Activated CD4-positive, alpha-beta T cell treated with anti-CD3 and anti-CD28 coated beads for 48 hours (primary cell): ENCODE data around the gene LDLRAD4.
"Not testable (repeated sequence)": the region's sequence is repeated elsewhere in the genome, so short reads cannot be mapped to it uniquely, and the experiment has no call there.

ENCODE experiments used
- DNase-seq: peaks from one replicate; pipeline ENCODE4 v3.0.0-alpha.2; 2020

LDLRAD4 gene

DNA sequence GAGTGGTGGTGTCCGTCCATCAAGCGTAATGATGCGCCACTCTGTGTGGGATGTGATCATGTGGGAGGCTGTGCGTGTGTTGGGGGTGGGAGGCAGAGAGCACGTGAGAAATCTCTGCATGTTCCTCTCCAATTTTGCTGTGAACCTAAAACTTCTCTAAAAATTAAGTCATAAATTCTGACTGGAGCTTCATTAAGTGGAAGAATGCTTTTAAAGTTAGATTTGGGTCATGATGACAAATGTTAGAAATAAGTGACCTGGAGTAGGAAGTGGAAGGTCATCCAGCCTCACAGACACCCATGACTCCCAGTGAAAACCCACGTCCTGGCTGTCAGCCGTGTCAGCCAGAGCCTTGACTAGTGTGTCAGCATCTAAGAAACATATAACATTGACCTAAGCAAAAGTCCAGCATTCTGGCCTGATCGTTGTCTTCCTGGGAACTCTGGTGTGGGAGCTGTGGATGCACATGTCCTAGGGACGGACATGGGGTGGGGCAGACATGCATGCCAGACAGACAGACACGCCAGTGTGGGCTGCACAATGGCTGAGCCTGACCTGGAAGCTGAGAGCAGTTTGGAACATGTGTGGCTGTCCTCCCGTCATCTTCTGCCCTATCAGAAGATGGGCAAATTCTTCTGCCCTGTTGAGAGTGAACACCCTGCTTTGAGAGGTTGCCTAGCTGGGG lies 262.2 kb downstream of the LDLRAD4 start:
- DNase-seq, result no peak

DNA sequence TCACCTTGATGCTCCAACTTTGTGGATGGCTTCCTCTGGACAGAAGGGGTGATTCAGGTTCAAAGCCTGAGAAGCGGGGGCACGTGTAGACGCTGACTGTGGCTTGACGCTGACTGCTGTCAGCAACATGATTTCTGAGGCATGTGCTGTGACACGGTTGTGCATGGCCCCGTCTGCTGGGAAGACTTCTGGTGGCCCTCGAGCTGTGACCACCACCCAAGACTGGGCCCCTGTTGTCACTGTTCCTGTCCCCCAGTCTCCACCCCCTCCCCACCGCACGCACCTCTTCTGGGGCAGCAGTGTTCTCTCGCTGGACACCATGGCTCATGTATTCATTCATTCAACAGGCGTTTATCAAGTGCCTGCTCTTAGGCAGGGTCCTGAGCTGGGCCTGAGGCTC lies 262.8 kb downstream of the LDLRAD4 start:
- DNase-seq, result no peak

DNA sequence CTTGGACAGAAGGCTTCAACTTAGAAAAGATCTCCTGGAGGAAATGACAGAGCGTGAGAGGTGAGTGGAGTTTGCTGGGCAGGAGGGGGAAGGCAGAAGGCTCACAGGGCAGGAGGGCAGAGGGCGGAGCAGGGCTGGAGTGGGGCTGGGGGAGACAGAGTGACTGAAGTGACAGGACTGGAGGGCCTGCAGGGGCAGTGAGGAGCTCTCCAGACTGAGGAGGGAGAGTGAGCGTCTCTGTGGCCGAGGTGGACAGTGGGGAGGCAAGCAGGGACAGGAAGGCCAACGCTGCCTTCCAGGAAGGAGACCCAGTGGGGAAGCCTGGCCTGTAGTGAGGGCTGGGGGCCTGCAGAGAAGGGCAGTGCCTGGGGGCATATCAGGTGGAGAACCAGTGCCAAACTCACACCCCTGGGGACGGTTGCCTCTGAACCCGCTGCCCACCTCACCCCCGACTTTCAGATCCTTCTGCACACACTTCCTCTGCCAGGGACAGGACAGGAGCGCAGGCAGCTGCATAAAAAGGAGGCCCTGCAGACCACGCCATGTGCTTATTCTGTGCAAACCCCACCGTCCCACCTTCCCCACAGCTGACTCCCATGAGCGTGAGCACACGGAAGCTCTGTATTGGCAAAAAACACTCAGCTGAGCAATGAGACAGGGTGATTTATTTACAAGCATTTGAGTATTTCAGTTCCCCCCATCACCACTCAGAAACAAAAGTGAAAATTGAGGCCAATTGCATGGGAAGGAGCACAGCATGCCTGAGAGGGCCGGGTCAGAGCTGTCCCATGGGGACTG lies 263.5 kb downstream of the LDLRAD4 start:
- no peak for DNase-seq

DNA sequence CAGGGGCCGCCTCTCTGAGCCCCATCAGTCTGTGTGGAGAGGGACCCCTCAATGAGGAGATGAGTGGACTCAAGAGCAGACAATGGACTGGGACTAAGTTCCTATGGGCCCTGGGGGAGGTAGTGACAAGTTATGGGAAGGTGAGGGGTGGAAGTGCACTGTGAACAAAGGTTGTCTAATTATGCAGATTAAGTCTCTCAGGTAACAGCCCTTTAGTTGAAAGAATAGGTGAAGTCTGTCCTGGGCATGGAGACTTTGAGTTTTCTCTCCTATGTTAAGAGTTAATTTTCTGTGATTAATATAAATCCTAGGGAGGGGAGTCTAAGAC lies 264.0 kb downstream of the LDLRAD4 start:
- DNase-seq, result no peak

DNA sequence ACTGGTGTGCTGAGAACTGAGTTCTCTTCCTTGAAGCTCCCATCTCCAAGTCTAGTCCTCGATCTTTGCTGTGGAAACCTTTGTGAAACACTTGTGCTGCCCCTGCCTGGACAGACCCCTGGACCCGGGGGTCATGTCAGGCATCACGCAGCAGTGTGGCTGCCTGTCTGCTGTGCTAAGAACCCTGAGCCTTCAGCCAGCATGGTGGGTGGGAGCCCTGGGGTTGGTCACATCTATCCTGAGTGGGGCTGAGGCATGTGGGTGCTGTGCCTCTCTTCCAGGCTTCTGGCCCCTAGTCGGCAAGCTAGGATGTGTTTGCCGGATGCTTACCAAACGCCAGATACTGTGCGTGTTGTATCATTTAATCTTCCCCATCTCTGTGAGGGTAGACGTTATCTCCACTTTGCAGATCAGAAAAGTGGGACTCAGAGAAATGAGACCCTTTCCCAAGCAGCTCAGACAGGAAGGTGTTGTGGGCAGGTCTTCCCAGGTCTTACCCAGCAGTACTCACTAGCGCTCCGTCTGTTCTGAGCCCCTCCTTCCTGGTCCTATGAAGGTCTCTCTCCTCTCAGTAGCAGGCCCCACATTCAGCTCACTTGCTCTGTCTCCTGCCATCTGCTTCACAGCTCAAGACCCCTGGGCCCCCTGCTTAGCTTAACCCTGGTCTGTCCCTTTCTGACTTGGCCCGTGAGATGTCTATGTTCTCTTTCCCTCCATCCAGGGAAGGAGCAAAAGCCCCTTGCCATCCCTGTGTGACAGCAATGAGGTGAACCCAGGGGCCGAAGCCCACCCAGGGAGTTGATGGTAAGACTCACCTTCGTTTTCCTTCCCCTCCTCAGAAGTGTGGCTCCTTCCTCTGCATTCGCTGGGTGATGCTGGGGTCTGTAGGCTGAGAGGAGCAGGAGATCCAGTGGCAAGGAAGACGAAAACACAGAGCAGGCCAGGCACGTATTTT lies 265.0 kb downstream of the LDLRAD4 start:
- no peak for DNase-seq

DNA sequence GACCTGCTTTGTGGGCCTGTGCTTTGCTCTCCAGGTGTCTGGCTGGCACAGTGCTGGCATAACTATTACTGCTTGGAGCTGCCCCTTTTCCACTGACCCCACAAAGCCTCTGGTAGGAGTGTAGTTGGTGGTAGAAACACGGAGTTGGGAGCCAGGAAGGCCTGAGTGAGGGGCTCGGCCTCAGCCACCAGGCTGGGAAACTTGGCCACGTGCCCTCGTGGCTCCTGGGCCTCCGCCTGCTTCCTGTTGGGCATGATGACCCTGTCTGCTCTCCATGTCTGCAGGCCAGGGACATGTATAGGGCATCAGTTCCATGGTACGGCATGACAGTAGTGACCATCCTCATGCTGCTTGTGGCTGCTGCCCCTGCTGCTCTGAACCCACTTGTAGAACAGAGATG lies 266.6 kb downstream of the LDLRAD4 start:
- DNase-seq, result no peak

DNA sequence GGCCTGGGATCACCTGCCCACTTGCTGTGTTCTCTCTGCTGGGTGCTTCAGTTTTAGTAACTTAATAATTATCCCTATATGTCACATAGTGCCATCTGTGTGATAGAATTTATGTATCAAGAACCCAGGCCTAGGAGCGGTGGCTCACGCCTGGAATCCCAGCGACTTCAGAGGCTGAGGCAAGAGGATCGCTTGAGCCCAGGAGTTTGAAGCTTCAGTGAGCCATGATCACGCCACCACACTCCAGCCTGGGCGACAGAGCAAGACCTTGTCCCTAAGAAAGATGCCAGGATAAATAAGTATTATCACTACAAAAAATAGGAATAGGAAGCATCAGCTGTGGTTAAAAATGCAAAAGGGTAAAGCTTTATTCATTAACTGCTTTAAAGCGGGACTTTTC lies 267.0 kb downstream of the LDLRAD4 start:
- DNase-seq, result no peak

DNA sequence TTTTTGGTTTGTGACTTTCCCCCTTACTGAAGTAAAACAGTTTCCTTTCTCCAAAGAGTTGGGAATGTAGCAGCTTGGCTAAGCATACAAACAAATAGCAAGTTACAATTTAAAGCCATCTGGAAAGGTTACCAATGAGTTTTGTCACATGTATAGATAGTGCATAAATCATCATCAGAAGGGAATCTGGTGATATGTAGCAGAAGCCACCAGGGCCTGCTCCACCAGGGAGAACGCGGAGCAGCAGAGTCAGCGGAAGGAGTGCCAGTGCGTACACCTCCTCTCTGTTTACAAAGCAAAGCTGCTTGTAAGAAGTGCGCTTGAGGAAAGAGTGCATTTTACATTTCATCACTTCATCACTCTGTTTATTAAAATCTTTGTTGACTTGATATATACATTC lies 267.7 kb downstream of the LDLRAD4 start:
- DNase-seq, result no peak

DNA sequence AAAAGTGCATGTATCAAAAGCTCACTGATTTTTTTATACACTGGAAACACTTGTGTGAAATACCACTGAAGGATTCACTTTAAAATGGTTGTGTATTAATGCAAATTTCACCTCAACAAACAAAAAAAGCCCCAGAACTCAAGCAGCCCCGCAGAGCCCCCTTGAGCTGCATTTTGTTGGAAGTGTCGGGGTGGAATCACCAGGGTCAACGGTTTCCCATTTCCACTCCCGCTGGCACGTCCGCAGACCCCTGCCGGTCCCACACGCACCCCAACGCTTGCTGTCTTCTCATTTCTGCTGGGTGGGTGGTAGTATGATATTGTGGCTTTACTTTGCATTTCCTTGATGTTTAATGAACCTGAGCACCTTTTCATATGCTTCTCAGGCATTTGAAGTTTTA lies 268.1 kb downstream of the LDLRAD4 start:
- no peak for DNase-seq

DNA sequence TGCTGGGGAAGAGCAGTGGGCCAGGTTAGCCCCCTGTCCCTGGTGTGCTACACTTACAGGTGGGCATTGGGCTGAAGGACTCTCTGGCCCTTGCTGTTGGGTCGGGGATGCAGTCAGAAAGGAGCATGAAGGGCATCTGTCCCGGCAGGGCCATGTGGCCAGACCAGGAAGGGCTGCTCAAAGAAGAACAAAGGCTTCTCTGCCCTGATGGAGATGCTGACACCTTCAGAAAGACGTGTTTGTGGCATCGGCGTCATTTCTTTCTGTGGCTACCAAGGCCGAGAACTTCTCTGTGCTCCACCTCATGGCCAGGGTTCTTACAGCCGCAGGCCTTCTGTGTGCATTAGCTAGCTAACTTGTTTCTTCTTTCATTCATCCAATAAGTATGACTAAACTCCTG lies 268.7 kb downstream of the LDLRAD4 start:
- DNase-seq, result no peak

DNA sequence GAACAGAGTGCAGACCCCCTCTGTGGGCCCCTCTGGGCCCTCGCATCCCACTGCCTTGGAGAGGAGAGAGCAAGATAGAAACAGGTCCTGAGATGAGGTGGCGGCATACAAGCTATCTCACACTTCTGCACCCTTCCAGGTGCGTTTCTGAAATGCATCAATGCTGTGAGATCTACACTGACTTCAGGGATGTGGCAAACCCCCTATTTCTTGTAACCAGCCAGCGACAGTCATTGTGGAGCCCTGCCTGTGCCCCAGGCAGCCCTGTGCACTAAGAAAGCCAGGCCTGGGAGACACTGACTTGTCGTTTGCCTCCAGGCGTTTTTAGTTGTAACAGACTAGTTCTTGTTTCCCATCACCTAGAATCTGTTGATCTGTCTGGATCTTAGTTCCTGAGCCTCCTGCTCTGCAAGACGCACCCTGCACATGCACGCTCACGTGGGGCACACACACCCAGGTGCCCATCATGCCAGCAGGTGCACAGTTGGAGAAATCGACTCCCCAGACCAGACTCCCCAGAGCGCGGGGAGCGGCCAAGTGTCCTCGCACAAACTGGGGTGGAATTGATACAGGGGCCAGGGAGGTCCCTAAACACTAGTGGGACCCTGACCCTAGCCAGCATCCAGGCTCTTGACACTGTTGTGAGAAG lies 269.8 kb downstream of the LDLRAD4 start:
- no peak for DNase-seq

DNA sequence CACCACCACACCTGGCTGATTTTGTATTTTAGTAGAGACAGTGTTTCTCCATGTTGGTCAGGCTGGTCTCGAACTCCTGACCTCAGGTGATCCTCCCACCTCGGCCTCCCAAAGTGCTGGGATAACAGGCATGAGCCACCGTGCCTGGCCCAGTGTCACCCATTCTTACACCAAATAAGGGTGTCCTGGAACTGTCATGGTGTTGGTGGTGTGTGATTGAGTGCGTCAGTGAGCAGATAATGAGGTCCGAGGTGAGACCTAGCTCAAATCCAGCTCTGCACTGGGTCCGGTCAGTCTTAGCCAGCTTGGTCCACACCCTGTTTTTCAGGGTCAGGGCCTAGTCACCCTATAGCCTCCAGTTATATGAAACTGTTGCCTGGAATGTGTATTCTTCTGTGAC lies 270.7 kb downstream of the LDLRAD4 start:
- DNase-seq, result not testable (repeated sequence)

DNA sequence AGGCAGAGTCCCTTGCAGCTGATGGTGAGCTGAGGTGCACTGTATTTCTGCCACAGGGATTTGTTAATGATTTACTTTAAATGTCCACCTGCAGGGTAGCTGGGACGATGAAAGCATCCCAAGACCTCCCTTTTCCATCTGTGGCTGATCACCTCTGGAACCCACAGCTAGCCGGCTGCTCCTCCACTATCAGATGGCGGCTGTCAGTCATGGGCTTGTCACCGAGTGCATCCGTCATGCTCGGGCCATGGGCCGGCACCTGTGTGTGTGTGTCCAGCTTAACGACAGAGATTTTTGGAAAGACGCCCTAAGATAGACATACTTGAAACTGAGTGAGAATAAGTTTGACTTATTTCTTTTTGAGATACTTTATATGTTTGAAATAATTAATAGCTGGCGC lies 272.6 kb downstream of the LDLRAD4 start:
- DNase-seq, result no peak

DNA sequence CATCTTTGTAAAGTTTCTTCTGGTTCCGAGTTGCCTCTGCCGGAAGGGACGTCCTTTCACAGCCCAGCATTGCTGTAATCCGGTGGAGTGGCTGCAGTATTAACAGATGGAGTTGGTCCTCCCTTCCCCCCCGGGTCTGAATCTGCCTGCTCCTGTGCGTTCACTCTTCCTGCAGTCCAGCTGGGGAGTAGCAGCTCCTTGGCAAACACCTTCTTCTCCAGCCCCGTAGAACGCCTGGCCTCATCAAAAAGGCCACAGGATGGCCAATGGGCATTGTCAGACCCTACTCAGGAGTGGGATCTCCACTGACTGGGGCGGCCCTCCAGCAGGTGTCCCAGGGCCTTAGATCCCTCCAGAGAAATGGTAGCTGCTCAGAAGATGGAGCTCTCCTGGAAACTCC lies 273.8 kb downstream of the LDLRAD4 start:
- no peak for DNase-seq

DNA sequence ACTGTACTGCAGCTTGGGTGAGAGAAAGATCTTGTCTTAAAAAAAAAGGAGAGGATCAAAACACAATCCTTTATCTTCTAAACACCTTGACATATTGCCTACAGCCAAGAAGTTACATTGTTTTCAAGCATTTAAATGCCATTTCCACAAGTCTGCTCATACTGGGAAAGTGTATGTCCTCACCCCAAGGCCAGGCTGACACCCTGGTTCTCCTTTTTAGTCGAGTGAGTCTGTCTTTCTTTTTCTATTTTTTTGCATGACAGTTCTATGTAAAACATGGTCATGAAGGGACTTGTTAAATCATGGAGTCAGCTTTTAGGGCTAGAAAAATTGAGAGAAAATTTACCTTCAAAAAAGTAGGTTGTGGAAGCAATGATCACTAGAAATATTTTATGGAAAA lies 274.5 kb downstream of the LDLRAD4 start:
- DNase-seq, result no peak

DNA sequence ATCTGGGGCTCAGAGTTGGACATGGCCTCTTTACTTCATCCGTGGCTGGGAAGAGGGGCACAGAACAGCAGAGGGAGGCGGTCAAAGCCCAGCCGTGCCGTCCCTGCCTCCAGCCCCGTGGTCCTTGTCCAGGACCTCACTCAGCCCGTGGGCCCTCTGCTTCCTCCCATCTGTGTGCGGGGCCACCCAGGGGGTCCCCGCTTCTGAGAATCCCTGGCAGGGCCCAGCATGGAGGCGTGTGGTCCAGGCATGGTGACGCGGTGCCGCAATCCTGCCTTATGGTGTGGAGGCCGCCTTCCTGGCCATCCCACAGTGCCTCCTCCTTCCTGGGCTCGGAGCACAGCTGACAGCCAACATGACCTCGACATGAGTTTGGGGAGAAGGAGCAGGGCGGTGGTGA lies 275.2 kb downstream of the LDLRAD4 start:
- no peak for DNase-seq

DNA sequence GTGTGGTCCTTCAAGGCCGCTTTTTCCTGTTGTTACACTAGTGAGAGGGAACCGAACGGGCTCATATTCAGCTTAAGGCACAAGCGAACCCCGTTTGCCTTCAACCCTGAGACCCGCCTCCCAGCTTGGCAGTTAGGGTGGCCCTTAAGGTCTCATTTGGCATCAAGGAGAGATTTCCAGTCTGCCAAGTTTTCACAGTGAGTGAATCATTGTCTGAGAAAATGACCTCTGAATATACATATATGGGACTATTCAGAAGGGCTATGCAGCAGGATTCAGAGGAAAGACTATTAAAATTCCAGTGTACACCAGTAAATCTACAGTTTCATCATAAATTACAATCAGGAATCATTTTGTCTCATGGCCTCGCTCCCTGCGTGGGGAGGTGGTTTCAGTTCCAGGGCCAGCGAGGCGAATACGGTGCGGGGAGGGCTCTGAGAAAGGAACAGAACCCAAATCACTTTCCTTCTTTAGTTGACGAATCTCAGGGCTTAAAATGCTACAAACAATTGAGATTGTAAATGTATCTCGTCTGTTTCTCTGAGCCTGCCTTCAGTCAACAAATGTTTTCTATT lies 276.4 kb downstream of the LDLRAD4 start:
- no peak for DNase-seq

DNA sequence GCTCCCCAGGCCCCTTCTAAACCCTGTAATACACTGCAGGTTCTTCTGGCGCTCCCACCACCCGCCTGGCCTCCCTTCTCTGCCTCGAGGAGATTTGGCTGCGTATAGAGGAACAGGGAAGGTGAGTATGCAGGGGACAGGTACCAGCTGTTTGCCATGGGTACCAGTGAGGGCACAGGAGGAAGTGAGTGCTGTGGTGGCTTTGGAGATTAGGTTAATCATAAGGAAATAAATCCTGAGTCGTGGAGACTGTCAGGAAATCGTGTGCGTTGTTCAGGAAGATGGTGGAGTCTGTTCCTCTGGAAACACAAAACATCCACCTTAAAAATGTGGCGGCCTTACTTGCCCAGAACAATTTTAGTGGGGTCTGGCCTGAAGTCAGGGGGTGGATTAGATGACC lies 277.4 kb downstream of the LDLRAD4 start:
- DNase-seq, result no peak

DNA sequence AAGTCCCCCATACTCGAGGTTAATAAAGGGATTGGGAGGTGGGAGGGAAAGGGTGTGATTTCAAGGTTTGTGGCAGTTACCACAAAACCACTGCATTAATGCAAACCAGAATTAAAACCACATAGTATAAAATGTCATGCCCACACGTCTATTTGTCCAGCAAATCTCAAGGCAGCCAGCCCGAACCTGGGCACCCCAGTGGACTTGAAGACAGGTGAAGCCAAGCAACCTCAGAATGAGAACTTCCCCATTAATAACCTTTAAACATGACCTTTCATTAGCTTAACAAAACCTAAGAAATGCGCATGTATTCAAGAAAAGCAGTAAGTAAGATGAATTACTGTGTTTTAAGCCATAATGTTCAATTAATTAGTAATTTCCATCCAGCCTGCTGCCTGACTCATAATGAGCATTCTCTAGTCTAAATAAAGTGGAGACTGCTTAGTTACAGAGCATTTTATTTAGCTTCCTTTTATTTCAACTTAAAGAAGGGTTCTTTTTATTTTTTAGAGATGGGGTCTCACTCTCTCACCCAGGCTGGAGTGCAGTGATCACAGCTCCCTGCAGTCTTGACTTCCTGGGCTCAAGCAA lies 278.2 kb downstream of the LDLRAD4 start:
- no peak for DNase-seq

DNA sequence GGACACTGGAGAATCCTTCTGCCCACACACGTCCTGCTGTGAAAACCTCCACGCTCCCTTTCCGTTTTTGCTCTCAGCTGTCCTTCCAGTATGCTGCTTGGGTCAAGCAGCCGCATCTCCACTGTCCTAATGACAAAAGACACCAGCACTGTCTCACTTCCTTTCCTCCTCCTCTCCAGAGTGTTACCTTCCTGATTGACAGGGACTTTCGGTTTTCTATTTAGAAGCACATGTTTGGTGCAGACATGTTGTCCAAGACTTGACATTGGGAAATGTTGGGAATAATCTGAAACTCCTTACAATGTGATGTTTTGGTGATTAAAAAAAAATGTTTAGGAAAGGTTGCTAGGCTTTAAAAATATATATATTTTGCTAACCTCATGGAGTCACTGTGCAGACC lies 281.2 kb downstream of the LDLRAD4 start:
- no peak for DNase-seq

DNA sequence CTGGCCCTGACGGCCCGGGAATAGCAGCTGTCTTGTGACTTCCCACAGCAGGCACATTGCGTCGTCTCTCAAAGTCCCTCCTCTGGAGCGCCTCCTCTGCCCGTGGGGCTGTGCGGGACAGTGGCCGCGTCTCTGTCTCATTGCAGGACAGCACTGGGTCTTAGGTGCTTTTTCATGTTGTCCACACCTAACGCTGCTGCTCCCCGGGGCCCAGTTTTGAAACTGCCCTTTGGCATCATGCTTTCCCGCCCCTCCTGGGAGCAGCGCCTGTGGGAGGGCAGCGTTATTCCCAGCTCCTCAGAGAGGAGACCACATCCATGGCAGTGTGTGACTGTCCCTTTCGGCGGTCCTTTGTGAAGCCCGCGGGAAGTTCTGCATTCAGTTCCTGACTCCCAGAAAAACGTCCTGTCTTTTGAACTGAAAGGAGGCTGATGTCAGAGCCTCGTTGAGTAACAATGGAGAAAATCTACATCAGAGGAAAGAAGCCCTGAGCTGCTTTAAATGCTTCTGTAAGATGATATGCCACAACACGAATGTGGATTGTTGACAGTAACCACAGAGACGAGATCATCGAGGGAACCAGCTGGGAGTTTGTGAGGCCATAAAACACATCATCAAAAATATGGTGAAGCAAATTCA lies 281.8 kb downstream of the LDLRAD4 start:
- DNase-seq, result peak; percentile 23
